ENCODE data around the gene ARL14EPL.

Gene ARL14EPL

DNA sequence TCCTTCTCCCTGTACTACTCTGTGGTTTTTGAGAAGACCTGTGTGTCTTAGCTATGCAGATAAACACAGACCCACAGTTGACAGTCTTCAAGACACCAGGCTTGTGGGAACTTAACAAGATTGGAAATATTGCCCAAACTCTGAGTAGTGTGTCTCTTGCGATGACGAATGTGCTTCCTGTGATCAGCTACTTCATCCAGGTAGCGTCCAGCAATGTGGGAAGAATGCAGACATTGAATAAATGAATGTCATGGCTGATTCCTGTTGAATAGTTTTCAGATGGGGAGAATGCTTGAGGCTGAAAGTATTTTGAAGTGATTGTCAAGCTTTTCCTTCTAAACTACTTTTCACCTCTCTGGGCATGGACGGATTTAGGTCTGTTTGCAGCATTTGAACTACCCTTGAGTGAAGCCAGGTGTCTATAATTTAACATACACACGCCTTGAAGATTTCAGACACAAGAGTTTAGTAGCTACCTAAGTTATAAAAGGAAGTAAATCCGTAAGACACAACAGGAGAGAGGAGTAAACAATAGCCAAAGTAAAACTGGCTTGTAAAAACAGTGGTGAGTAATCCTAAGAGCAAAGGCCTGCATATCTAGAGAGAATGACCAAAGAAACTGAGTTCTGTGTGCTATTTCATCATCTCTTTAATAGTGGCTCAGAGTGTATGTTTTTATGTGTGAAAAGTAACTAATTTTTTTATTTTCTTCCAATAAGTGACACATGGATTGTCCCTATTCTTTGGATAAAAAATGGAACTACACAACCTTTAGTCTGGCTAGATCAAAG is 30.0 kb upstream of the ARL14EPL start:
- no peak for TF ChIP-seq CTCF (conservative IDR thresholded peaks at IDR 0.05; ENCODE audit: low read depth, low read length)
- no peak for DNase-seq (ENCODE audit: low read depth)
- no peak overlapping the region for H3K4me3 ChIP-seq (ENCODE audit: low read length)

DNA sequence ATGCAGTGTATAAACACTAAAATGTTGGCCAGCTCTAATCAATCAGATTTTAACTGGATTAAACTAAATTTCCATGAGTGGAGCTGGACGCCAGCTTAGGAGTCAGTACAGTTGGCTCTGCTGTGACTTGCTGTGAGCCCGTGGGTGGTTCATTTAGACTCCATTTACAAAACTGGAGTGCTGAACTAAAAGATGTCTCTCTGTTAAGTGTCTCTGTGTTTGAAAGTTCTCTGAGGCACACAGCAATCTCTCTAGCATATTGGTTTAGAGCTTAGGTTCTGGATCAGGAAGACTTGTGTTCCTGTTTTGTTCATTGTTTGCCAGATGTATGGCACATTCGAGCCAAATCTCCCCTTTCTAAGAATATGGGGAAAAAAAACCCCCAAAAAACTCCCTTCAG is 28.0 kb upstream of the ARL14EPL start:
- no peak overlapping the region for H3K4me3 ChIP-seq (ENCODE audit: low read length)
- TF ChIP-seq CTCF (conservative IDR thresholded peaks at IDR 0.05; ENCODE audit: low read depth, low read length): no peak
- no peak for DNase-seq (ENCODE audit: low read depth)

GRCh38 chr5:116009806-116010205 is 22.5 kb upstream of the ARL14EPL start:
- no peak overlapping the region for H3K4me3 ChIP-seq (ENCODE audit: low read length)
- no peak for TF ChIP-seq CTCF (conservative IDR thresholded peaks at IDR 0.05; ENCODE audit: low read depth, low read length)
- no peak for DNase-seq (ENCODE audit: low read depth)

- no peak for TF ChIP-seq CTCF (conservative IDR thresholded peaks at IDR 0.05; ENCODE audit: low read depth, low read length)
- no peak for DNase-seq (ENCODE audit: low read depth)
- H3K4me3 ChIP-seq (ENCODE audit: low read length): no peak overlapping the region
These were observed 21.2 kb upstream of the ARL14EPL start for GRCh38 chr5:116011046-116011445.

- H3K4me3 ChIP-seq (ENCODE audit: low read length): no peak overlapping the region
- DNase-seq (ENCODE audit: low read depth): no peak
- no peak for TF ChIP-seq CTCF (conservative IDR thresholded peaks at IDR 0.05; ENCODE audit: low read depth, low read length)
These were observed 19.0 kb upstream of the ARL14EPL start for GRCh38 chr5:116013207-116013785.

GRCh38 chr5:116013936-116014335 is 18.3 kb upstream of the ARL14EPL start:
- no peak for DNase-seq (ENCODE audit: low read depth)
- no peak for TF ChIP-seq CTCF (conservative IDR thresholded peaks at IDR 0.05; ENCODE audit: low read depth, low read length)
- no peak overlapping the region for H3K4me3 ChIP-seq (ENCODE audit: low read length)

DNA sequence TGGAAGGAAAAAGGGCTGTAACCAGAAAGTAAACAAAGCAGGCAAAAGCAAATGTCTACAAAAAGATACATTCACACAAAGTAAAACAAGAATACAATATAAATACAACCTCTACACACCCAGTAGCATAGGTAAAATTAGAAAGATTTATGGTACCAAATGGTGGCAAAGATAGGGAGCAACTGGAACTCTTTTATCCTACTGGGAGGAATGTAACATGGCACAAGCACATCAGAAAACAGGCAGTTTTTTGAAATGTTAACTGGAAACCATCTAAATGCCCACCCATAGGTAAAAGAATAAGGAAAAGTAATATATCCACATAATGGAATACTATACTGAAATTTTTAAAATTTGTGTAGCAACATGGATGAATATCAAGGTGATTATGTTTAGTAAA is 8.7 kb upstream of the ARL14EPL start:
- no peak for DNase-seq (ENCODE audit: low read depth)
- TF ChIP-seq CTCF (conservative IDR thresholded peaks at IDR 0.05; ENCODE audit: low read depth, low read length): no peak
- H3K4me3 ChIP-seq (ENCODE audit: low read length): no peak overlapping the region
